Measurements from ENCODE around the gene NKX2-8.

The NKX2-8 gene

GRCh38 chr14:36604757-36605505, 22.5 kb upstream of the NKX2-8 start:
- no peaks in the 10 kb centered on the region for H3K36me3 ChIP-seq
- no peak overlapping the region for H3K27ac ChIP-seq
- H3K4me2 ChIP-seq, result no peak overlapping the region
- H3K9ac ChIP-seq, result no peak overlapping the region
- H3K4me3 ChIP-seq, result no peak overlapping the region
- no peaks in the 10 kb centered on the region for H3K9me3 ChIP-seq
- no peak for TF ChIP-seq Cebpa-rat (IDR thresholded peaks at IDR 0.05)
- H4K20me1 ChIP-seq, result no peaks in the 10 kb centered on the region
- no peaks in the 10 kb centered on the region for H3K4me1 ChIP-seq
- no peaks in the 10 kb centered on the region for H3K27me3 ChIP-seq

- H3K36me3 ChIP-seq, result no peaks in the 10 kb centered on the region
- no peaks in the 10 kb centered on the region for H3K9me3 ChIP-seq
- H3K4me1 ChIP-seq, result no peaks in the 10 kb centered on the region
- H3K27me3 ChIP-seq, result no peaks in the 10 kb centered on the region
- H3K4me3 ChIP-seq, result no peak overlapping the region
- no peaks in the 10 kb centered on the region for H4K20me1 ChIP-seq
- no peak overlapping the region for H3K9ac ChIP-seq
- H3K4me2 ChIP-seq, result no peak overlapping the region
- H3K27ac ChIP-seq, result no peak overlapping the region
- no peak for TF ChIP-seq Cebpa-rat (IDR thresholded peaks at IDR 0.05)
These were observed 18.0 kb upstream of the NKX2-8 start for GRCh38 chr14:36600431-36600830.

- Histone ChIP-seq H3K27me3 (no peaks in the 10 kb centered on the region), H3K36me3 (no peaks in the 10 kb centered on the region), H3K27ac (no peak overlapping the region), H3K4me3 (no peak overlapping the region), H3K4me1 (no peaks in the 10 kb centered on the region), H3K4me2 (no peak overlapping the region), H3K9ac (no peak overlapping the region), H4K20me1 (no peaks in the 10 kb centered on the region), H3K9me3 (no peaks in the 10 kb centered on the region)
- no peak for TF ChIP-seq Cebpa-rat (IDR thresholded peaks at IDR 0.05)
These were observed 9.1 kb upstream of the NKX2-8 start for GRCh38 chr14:36591482-36591881.

GRCh38 chr14:36588788-36589187, 6.4 kb upstream of the NKX2-8 start:
- Histone ChIP-seq H3K27ac (no peak overlapping the region), H3K4me1 (no peaks in the 10 kb centered on the region), H3K4me2 (no peak overlapping the region), H4K20me1 (no peaks in the 10 kb centered on the region), H3K9me3 (peaks cover 11% of the 10 kb centered on the region), H3K27me3 (no peaks in the 10 kb centered on the region), H3K9ac (no peak overlapping the region), H3K4me3 (no peak overlapping the region), H3K36me3 (no peaks in the 10 kb centered on the region)
- TF ChIP-seq Cebpa-rat (IDR thresholded peaks at IDR 0.05), result no peak

- H3K27ac ChIP-seq, result no peak overlapping the region
- 0 out of 2 replicates have a peak, but pooled peaks cover 3% of the 10 kb centered on the region for H3K27me3 ChIP-seq
- H3K9ac ChIP-seq, result no peak overlapping the region
- no peaks in the 10 kb centered on the region for H3K4me1 ChIP-seq
- no peak overlapping the region for H3K4me2 ChIP-seq
- H3K4me3 ChIP-seq, result no peak overlapping the region
- no peaks in the 10 kb centered on the region for H4K20me1 ChIP-seq
- no peak for TF ChIP-seq Cebpa-rat (IDR thresholded peaks at IDR 0.05)
- peaks cover 17% of the 10 kb centered on the region for H3K9me3 ChIP-seq
- no peaks in the 10 kb centered on the region for H3K36me3 ChIP-seq
These were observed 5.7 kb upstream of the NKX2-8 start for GRCh38 chr14:36588119-36588518.

GRCh38 chr14:36585100-36585499, 2.7 kb upstream of the NKX2-8 start:
- no peaks in the 10 kb centered on the region for H3K36me3 ChIP-seq
- H3K4me3 ChIP-seq, result no peak overlapping the region
- no peak overlapping the region for H3K4me2 ChIP-seq
- TF ChIP-seq Cebpa-rat (IDR thresholded peaks at IDR 0.05), result no peak
- no peak overlapping the region for H3K27ac ChIP-seq
- peaks cover 46% of the 10 kb centered on the region for H3K9me3 ChIP-seq
- 0 out of 2 replicates have a peak, but pooled peaks cover 6% of the 10 kb centered on the region for H3K27me3 ChIP-seq
- no peaks in the 10 kb centered on the region for H3K4me1 ChIP-seq
- no peaks in the 10 kb centered on the region for H4K20me1 ChIP-seq
- H3K9ac ChIP-seq, result no peak overlapping the region

- Histone ChIP-seq H3K4me1 (no peaks in the 10 kb centered on the region), H3K9me3 (peaks cover 52% of the 10 kb centered on the region), H3K4me2 (no peak overlapping the region), H3K9ac (no peak overlapping the region), H3K4me3 (no peak overlapping the region), H4K20me1 (no peaks in the 10 kb centered on the region), H3K27ac (no peak overlapping the region), H3K36me3 (no peaks in the 10 kb centered on the region), H3K27me3 (0 out of 2 replicates have a peak, but pooled peaks cover 6% of the 10 kb centered on the region)
- TF ChIP-seq Cebpa-rat (IDR thresholded peaks at IDR 0.05), result no peak
These were observed 1.7 kb upstream of the NKX2-8 start for GRCh38 chr14:36583893-36584811.

GRCh38 chr14:36583242-36583892, 953 bp upstream of the NKX2-8 start:
- no peaks in the 10 kb centered on the region for H3K4me1 ChIP-seq
- no peak overlapping the region for H3K27ac ChIP-seq
- no peak overlapping the region for H3K9ac ChIP-seq
- H3K27me3 ChIP-seq, result 0 out of 2 replicates have a peak, but pooled peaks cover 6% of the 10 kb centered on the region
- no peak overlapping the region for H3K4me2 ChIP-seq
- peaks cover 52% of the 10 kb centered on the region for H3K9me3 ChIP-seq
- H4K20me1 ChIP-seq, result no peaks in the 10 kb centered on the region
- no peak for TF ChIP-seq Cebpa-rat (IDR thresholded peaks at IDR 0.05)
- no peaks in the 10 kb centered on the region for H3K36me3 ChIP-seq
- no peak overlapping the region for H3K4me3 ChIP-seq

GRCh38 chr14:36582874-36583241, 444 bp upstream of the NKX2-8 start:
- Histone ChIP-seq H3K27ac (no peak overlapping the region), H3K4me2 (no peak overlapping the region), H3K4me3 (no peak overlapping the region), H3K4me1 (no peaks in the 10 kb centered on the region), H3K9me3 (peaks cover 52% of the 10 kb centered on the region), H3K9ac (no peak overlapping the region), H3K27me3 (0 out of 2 replicates have a peak, but pooled peaks cover 6% of the 10 kb centered on the region), H4K20me1 (no peaks in the 10 kb centered on the region), H3K36me3 (no peaks in the 10 kb centered on the region)
- no peak for TF ChIP-seq Cebpa-rat (IDR thresholded peaks at IDR 0.05)

All from BLaER1 (cell line).